ENCODE data around the gene HBZ. TPM values are rescaled to one million over a fixed set of nuclear protein-coding genes. Genes with fewer than 3 reads are reported as not detected.
"Not testable (repeated sequence)": the region's sequence is repeated elsewhere in the genome, so short reads cannot be mapped to it uniquely, and the experiment has no call there.

HBZ gene
- total RNA-seq, 4 donors from 2014 or later = 0.76 TPM; not detected in 3

DNA sequence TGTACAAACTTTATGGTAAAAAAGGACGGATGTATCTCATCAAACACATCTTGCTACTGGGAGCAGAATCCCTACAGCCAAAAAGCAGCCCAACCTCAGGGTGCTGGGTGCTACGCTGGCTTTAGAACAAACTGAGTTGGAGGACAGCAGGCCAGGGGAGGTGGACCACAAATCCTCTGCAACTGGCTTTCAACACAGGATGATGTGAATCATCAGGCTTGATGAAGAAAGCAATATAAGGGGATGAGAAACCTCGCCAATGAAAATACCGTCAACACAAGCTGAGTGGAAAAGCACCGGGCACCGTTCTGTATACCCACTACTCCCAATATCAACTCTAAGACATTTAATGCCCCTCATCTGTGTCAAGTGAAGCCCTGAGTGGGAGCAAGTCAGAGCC, 42.1 kb downstream of the HBZ start:
- Histone ChIP-seq H3K4me3 (no peak overlapping the region), H3K9me3 (no peaks in the 10 kb centered on the region), H3K4me1 (no peaks in the 10 kb centered on the region), H3K27me3 (no peaks in the 10 kb centered on the region), H3K36me3 (no peaks in the 10 kb centered on the region), H3K27ac (no peak overlapping the region)
- intact Hi-C loops (cut with DNase I; ENCODE audit: low total_unique reads) = no loop called here
- no peak for DNase-seq
- TF ChIP-seq, protein P1, sequence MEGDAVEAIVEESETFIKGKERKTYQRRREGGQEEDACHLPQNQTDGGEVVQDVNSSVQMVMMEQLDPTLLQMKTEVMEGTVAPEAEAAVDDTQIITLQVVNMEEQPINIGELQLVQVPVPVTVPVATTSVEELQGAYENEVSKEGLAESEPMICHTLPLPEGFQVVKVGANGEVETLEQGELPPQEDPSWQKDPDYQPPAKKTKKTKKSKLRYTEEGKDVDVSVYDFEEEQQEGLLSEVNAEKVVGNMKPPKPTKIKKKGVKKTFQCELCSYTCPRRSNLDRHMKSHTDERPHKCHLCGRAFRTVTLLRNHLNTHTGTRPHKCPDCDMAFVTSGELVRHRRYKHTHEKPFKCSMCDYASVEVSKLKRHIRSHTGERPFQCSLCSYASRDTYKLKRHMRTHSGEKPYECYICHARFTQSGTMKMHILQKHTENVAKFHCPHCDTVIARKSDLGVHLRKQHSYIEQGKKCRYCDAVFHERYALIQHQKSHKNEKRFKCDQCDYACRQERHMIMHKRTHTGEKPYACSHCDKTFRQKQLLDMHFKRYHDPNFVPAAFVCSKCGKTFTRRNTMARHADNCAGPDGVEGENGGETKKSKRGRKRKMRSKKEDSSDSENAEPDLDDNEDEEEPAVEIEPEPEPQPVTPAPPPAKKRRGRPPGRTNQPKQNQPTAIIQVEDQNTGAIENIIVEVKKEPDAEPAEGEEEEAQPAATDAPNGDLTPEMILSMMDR (IDR thresholded peaks at IDR 0.05) = no peak
- TF ChIP-seq POLR2A (IDR thresholded peaks at IDR 0.05) = no peak

DNA sequence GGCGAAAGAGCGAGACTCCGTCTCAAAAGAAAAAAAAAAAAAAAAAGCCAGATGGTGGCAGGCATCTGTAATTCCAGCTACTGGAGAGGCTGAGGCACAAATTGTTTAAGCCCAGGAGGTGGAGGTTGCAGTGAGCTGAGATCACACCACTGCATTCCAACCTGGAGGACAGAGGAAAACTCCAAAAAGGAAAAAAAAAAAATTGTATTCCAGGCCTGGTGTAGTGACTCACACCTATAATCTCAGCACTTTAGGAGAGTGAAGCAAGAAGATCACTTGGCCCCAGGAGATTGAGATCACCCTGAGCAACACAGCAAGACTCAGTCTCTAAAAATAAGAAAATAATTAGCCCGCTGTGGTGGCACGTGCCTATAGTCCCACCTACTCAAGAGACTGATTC, 47.9 kb downstream of the HBZ start:
- H3K4me1 ChIP-seq = no peaks in the 10 kb centered on the region
- DNase-seq = no peak
- H3K27me3 ChIP-seq = no peaks in the 10 kb centered on the region
- TF ChIP-seq, protein P1 (IDR thresholded peaks at IDR 0.05) = no peak
- no peak for TF ChIP-seq POLR2A (IDR thresholded peaks at IDR 0.05)
- no peak overlapping the region for H3K4me3 ChIP-seq
- H3K9me3 ChIP-seq = no peaks in the 10 kb centered on the region
- intact Hi-C loops (cut with DNase I; ENCODE audit: low total_unique reads) = no loop called here
- H3K36me3 ChIP-seq = no peaks in the 10 kb centered on the region
- H3K27ac ChIP-seq = no peak overlapping the region

DNA sequence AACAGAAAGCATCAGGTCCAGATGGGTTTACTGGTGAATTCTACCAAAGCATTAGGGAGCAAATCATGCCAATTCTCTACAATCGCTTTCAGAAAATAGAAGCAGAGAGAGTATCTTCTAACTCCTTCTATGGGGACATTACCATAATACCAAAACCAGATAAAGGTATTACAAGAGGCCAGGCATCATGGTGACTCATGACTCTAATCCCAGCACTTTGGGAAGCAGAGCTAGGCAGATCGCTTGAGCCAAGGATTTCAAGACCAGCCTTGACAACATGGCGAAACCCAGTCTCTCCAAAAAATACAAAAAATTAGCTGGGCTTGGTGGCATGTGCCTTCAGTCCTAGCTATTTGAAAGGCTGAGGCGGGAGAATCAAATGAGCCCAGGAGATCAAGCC, 50.8 kb downstream of the HBZ start:
- no peak for TF ChIP-seq POLR2A (IDR thresholded peaks at IDR 0.05)
- TF ChIP-seq, protein P1 (IDR thresholded peaks at IDR 0.05) = no peak
- Histone ChIP-seq H3K4me3 (no peak overlapping the region), H3K4me1 (no peaks in the 10 kb centered on the region), H3K36me3 (no peaks in the 10 kb centered on the region), H3K27me3 (no peaks in the 10 kb centered on the region), H3K27ac (no peak overlapping the region), H3K9me3 (no peaks in the 10 kb centered on the region)
- DNase-seq = no peak
- intact Hi-C loops (cut with DNase I; ENCODE audit: low total_unique reads) = no loop called here

- H3K27ac ChIP-seq; DNase-seq; H3K9me3 ChIP-seq; H3K36me3 ChIP-seq; H3K27me3 ChIP-seq; H3K4me3 ChIP-seq; intact Hi-C loops (cut with DNase I; ENCODE audit: low total_unique reads); H3K4me1 ChIP-seq: not testable (repeated sequence)
These were observed 51.6 kb downstream of the HBZ start for GRCh38 chr16:204046-204445.

Small RNA genes lying within 50 kb of the gene (small RNA-seq; reads per million reads assigned to genes)
- gene RF00019 = not detected

Other genes with a start within 250 kb of the HBZ start
- 10 to 100 TPM in 1 of 4 donors, 1 to 10 TPM in 2, under 1 TPM in 1; 0.51 to 12.3 (median 4.0) TPM for gene POLR3K, start 99.0 kb upstream of the HBZ start, total RNA-seq
- gene SNRNP25, start 98.8 kb upstream of the HBZ start, total RNA-seq = 10 to 100 TPM in 3 of 4 donors, 1 to 10 TPM in 1; 8.0 to 38.4 (median 21.6) TPM
- gene RHBDF1, start 80.0 kb upstream of the HBZ start, total RNA-seq = 10 to 100 TPM; 14.7 to 79.0 (median 31.1) TPM
- gene MPG, start 74.4 kb upstream of the HBZ start, total RNA-seq = 100 to 1,000 TPM in 1 of 4 donors, 10 to 100 TPM in 3; 35.7 to 305 (median 63.7) TPM
- gene NPRL3, start 14.0 kb upstream of the HBZ start, total RNA-seq = 10 to 100 TPM; 13.9 to 34.8 (median 18.7) TPM
- gene HBM, start 13.3 kb downstream of the HBZ start, total RNA-seq = 1 to 10 TPM in 1 of 4 donors, not detected in 3; 1.4 TPM
- gene HBA2, start 20.2 kb downstream of the HBZ start, total RNA-seq = 100 to 1,000 TPM in 3 of 4 donors, 10 to 100 TPM in 1; 52.8 to 638 (median 317) TPM
- gene HBA1, start 24.0 kb downstream of the HBZ start, total RNA-seq = 100 to 1,000 TPM in 3 of 4 donors, 10 to 100 TPM in 1; 42.0 to 398 (median 263) TPM
- gene HBQ1, start 27.8 kb downstream of the HBZ start, total RNA-seq = 1 to 10 TPM in 1 of 4 donors, not detected in 3; 4.1 TPM
- gene LUC7L, start 76.8 kb downstream of the HBZ start, total RNA-seq = 100 to 1,000 TPM in 2 of 4 donors, 10 to 100 TPM in 2; 47.6 to 118 (median 93.9) TPM
- gene FAM234A, start 82.2 kb downstream of the HBZ start, total RNA-seq = 10 to 100 TPM in 2 of 4 donors, 1 to 10 TPM in 2; 5.6 to 65.5 (median 30.1) TPM
- gene RGS11, start 123.3 kb downstream of the HBZ start, total RNA-seq = 1 to 10 TPM in 3 of 4 donors, not detected in 1; 1.1 to 2.4 (median 2.3) TPM
- gene ARHGDIG, start 127.9 kb downstream of the HBZ start, total RNA-seq = 1 to 10 TPM in 1 of 4 donors, not detected in 3; 2.1 TPM
- gene PDIA2, start 130.5 kb downstream of the HBZ start, total RNA-seq = under 1 TPM in 1 of 4 donors, not detected in 3; 0.97 TPM
- 10 to 100 TPM in 3 of 4 donors, 1 to 10 TPM in 1; 6.2 to 23.6 (median 19.9) TPM for gene AXIN1, start 200.1 kb downstream of the HBZ start, total RNA-seq
- gene MRPL28, start 217.9 kb downstream of the HBZ start, total RNA-seq = 10 to 100 TPM; 32.4 to 97.3 (median 50.1) TPM
- 10 to 100 TPM; 10.6 to 36.2 (median 12.8) TPM for gene PGAP6, start 229.3 kb downstream of the HBZ start, total RNA-seq
- 10 to 100 TPM; 37.3 to 77.6 (median 62.2) TPM for gene NME4, start 244.6 kb downstream of the HBZ start, total RNA-seq
- 100 to 1,000 TPM in 1 of 4 donors, 10 to 100 TPM in 3; 10.6 to 106 (median 31.9) TPM for gene DECR2, start 249.2 kb downstream of the HBZ start, total RNA-seq

All from uterus (tissue), 4 donors.